ENCODE data around the gene VEGFC. TPM values are rescaled to one million over a fixed set of nuclear protein-coding genes. Genes with fewer than 3 reads are reported as not detected.

Gene VEGFC
- total RNA-seq, 1 donor from 2014 or later: 14.2 TPM

- Histone ChIP-seq H3K9me3 (no peaks in the 10 kb centered on the region), H3K27me3 (no peaks in the 10 kb centered on the region), H3K4me1 (no peaks in the 10 kb centered on the region), H3K27ac (no peak overlapping the region), H3K4me3 (no peak overlapping the region), H3K36me3 (no peaks in the 10 kb centered on the region)
- intact Hi-C loops (cut with DNase I): no loop called here
- no peak for DNase-seq (ENCODE audit: extremely low spot score in 2 of 2)
- TF ChIP-seq POLR2AphosphoS5 (IDR thresholded peaks at IDR 0.05; ENCODE audit: insufficient read depth in 1 of 2, low read depth in 1 of 2) (no peak), CTCF (IDR thresholded peaks at IDR 0.05) (no peak), POLR2A (IDR thresholded peaks at IDR 0.05) (no peak)
Observed at GRCh38 chr4:176718881-176719280, 73.8 kb downstream of the VEGFC start.

GRCh38 chr4:176717237-176717636 is 75.5 kb downstream of the VEGFC start:
- no peak overlapping the region for H3K27ac ChIP-seq
- TF ChIP-seq POLR2A (IDR thresholded peaks at IDR 0.05) (no peak), CTCF (IDR thresholded peaks at IDR 0.05) (no peak)

GRCh38 chr4:176709417-176709816 is 83.3 kb downstream of the VEGFC start:
- no peak overlapping the region for H3K27ac ChIP-seq
- no peak overlapping the region for H3K4me3 ChIP-seq
- no peaks in the 10 kb centered on the region for H3K27me3 ChIP-seq
- H3K36me3 ChIP-seq: no peaks in the 10 kb centered on the region
- TF ChIP-seq POLR2AphosphoS5 (IDR thresholded peaks at IDR 0.05; ENCODE audit: insufficient read depth in 1 of 2, low read depth in 1 of 2) (no peak), CTCF (IDR thresholded peaks at IDR 0.05) (no peak), POLR2A (IDR thresholded peaks at IDR 0.05) (no peak)
- DNase-seq (ENCODE audit: extremely low spot score in 2 of 2): no peak
- no peaks in the 10 kb centered on the region for H3K4me1 ChIP-seq
- no peaks in the 10 kb centered on the region for H3K9me3 ChIP-seq
- intact Hi-C loops (cut with DNase I): no loop called here

More at GRCh38 chr4:176717237-176717636, 75.5 kb downstream of the VEGFC start:
- intact Hi-C loops (cut with DNase I): no loop called here
- no peak for DNase-seq (ENCODE audit: extremely low spot score in 2 of 2)
- Histone ChIP-seq H3K36me3 (no peaks in the 10 kb centered on the region), H3K9me3 (no peaks in the 10 kb centered on the region), H3K4me3 (no peak overlapping the region), H3K4me1 (no peaks in the 10 kb centered on the region), H3K27me3 (no peaks in the 10 kb centered on the region)

- intact Hi-C loops (cut with DNase I): no loop called here
- no peak overlapping the region for H3K4me3 ChIP-seq
- no peak overlapping the region for H3K27ac ChIP-seq
- no peak for DNase-seq (ENCODE audit: extremely low spot score in 2 of 2)
- no peaks in the 10 kb centered on the region for H3K9me3 ChIP-seq
- no peaks in the 10 kb centered on the region for H3K36me3 ChIP-seq
- H3K4me1 ChIP-seq: no peaks in the 10 kb centered on the region
- TF ChIP-seq CTCF (IDR thresholded peaks at IDR 0.05): no peak
- no peak for TF ChIP-seq POLR2A (IDR thresholded peaks at IDR 0.05)
- no peak for TF ChIP-seq POLR2AphosphoS5 (IDR thresholded peaks at IDR 0.05; ENCODE audit: insufficient read depth in 1 of 2, low read depth in 1 of 2)
- no peaks in the 10 kb centered on the region for H3K27me3 ChIP-seq
Observed at GRCh38 chr4:176708771-176709311, 83.9 kb downstream of the VEGFC start.

- no peak for DNase-seq (ENCODE audit: extremely low spot score in 2 of 2)
- TF ChIP-seq POLR2AphosphoS5 (IDR thresholded peaks at IDR 0.05; ENCODE audit: insufficient read depth in 1 of 2, low read depth in 1 of 2) (no peak), POLR2A (IDR thresholded peaks at IDR 0.05) (no peak), CTCF (IDR thresholded peaks at IDR 0.05) (no peak)
- H3K27ac ChIP-seq: no peak overlapping the region
- no peaks in the 10 kb centered on the region for H3K27me3 ChIP-seq
- no peaks in the 10 kb centered on the region for H3K36me3 ChIP-seq
- no peaks in the 10 kb centered on the region for H3K4me1 ChIP-seq
- intact Hi-C loops (cut with DNase I): no loop called here
- no peak overlapping the region for H3K4me3 ChIP-seq
- H3K9me3 ChIP-seq: no peaks in the 10 kb centered on the region
Observed at GRCh38 chr4:176690716-176691115, 102.0 kb downstream of the VEGFC start.
